ENCODE data around the gene MATR3.
"Not testable (repeated sequence)": the region's sequence is repeated elsewhere in the genome, so short reads cannot be mapped to it uniquely, and the experiment has no call there.

The MATR3 gene

GRCh38 chr5:139267481-139267880, 26.1 kb upstream of the MATR3 start:
- Mint-ChIP-seq H3K4me1 (peaks cover 17% of the 10 kb centered on the region), H3K27ac (no peak overlapping the region), H3K36me3 (peaks cover under 1% of the 10 kb centered on the region), H3K9me3 (no peaks in the 10 kb centered on the region), H3K4me3 (no peak overlapping the region)
- ATAC-seq (no peak), DNase-seq (ENCODE audit: low spot score in 2 of 2) (no peak)

DNA sequence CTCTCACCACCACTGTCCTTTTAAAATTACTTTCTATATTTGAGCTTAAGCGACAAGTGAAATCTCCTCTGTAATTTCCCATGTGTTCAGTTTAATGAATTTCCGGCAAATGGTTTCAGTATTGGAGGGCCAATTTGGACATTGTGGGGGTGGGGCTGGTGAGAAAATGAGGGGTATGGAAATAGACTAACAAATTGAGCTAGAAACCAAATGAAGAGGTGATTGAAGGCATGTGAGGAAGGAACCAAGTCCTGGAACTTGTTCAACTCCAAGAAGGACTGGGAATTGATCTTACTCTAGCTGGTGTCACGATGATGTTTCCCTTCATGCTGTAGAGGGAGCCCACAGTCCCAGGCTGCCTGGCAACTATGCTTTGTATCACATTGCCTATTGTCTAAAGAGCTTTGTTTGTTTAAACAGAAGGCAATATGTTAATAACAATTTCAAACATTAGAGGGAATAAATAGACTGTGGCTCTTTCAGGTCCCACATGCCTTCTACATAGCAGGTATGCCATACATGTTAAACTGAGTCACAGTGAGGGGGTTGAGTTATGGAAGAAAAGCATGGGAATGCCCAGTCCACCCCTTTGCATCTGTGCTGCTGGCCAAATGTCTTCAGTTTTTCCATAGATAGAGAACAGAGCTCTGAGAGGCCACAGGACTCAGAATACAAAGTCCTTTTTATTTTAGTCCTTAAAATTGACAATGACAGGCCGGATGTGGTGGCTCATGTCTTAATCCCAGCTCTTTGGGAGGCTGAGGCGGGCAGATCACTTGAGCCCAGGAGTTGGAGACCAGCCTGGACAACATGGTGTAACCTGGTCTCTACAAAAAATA, 25.0 kb upstream of the MATR3 start:
- no peak for ATAC-seq
- no peaks in the 10 kb centered on the region for H3K9me3 Mint-ChIP-seq
- H3K36me3 Mint-ChIP-seq, result peaks cover 8% of the 10 kb centered on the region
- no peak overlapping the region for H3K27ac Mint-ChIP-seq
- H3K4me1 Mint-ChIP-seq, result peaks cover 28% of the 10 kb centered on the region
- DNase-seq (ENCODE audit: low spot score in 2 of 2), result no peak
- no peak overlapping the region for H3K4me3 Mint-ChIP-seq

GRCh38 chr5:139270718-139271117, 22.8 kb upstream of the MATR3 start:
- DNase-seq (ENCODE audit: low spot score in 2 of 2); H3K27ac Mint-ChIP-seq; H3K9me3 Mint-ChIP-seq; H3K4me3 Mint-ChIP-seq; ATAC-seq: not testable (repeated sequence)
- Mint-ChIP-seq H3K4me1 (peaks cover 36% of the 10 kb centered on the region), H3K36me3 (peaks cover 30% of the 10 kb centered on the region)

DNA sequence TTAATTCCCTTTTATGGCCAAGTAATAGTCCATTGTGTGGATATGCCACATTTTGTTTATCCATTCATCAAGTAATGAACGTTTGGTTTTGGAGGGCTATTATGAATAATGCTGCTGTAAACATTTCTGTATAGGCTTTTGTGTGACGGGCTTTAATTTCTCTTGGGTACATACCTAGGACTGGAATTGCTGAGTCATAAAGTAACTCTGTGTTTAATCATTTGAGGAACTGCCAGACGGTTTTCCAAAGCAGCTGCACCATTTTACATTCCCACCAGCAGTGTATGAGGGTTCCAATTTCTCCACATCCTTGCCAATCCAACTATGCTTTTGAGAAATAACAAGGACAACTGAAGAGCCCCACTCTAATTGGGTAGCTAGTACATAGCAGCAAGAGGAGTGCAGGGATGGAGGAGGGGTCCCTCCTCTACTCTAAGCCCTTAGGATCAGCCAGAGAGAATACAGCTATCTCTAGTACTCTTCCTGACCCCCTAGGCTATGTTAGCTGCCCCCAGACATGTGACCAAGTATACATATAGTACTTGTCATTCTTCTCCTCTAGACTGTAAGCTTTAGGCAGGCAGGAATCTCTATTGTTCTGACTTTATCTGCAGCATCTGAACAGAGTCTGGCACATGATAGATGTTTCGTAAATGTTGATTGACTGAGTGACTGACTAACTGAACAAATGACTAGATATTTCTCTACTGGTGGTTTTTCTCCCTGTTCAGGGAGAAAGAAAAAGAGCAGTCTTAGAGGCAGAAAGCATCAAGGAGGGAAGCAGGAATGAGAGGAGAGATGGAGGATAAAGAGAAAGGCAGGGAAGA, 22.1 kb upstream of the MATR3 start:
- ATAC-seq, result no peak
- DNase-seq (ENCODE audit: low spot score in 2 of 2), result no peak
- no peaks in the 10 kb centered on the region for H3K9me3 Mint-ChIP-seq
- H3K4me1 Mint-ChIP-seq, result peaks cover 43% of the 10 kb centered on the region
- H3K36me3 Mint-ChIP-seq, result peaks cover 37% of the 10 kb centered on the region
- H3K27ac Mint-ChIP-seq, result no peak overlapping the region
- no peak overlapping the region for H3K4me3 Mint-ChIP-seq

DNA sequence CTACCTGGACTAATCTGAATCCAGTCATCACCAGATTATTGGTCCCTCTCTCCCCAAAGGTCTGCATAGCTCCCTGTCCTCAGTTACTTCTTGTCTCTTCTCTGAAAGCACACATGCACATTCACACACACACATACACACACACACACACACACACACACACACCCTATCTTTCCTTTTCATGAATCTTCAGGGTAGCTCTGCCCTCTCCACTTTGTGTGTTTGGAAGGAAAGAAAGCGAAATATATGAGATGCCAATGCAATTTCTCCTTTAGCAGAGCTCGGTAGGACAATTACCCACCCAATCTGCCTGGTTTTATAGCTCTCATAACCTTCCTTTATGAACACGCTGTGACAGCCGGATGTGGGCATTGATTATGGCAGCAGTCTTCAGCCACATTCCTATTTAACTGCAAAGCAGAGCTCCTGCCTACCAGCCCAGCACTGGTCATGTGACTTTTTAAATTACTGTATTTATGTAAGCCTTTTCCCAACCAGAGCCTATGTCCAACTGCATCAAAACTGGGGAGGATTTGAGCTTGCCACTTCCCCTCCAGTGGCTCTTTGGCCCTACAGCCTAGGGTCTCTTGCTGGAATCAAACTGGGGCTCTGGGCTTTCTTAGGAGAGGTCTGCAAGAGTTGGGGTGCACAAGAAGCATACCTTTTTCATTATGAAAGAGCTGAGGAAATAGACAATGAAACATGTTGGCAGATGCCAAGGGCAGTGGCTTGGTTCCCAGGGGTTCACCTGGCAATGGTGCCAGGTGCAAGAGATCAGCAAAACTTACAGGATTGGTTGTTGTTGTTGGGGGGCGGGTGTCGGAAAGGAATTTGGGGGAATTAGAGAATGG, 20.8 kb upstream of the MATR3 start:
- DNase-seq (ENCODE audit: low spot score in 2 of 2) (no peak), ATAC-seq (no peak)
- peak overlapping the region; percentile 92 for H3K27ac Mint-ChIP-seq
- H3K4me1 Mint-ChIP-seq, result peaks cover 50% of the 10 kb centered on the region
- H3K4me3 Mint-ChIP-seq, result peak overlapping the region; percentile 87
- H3K9me3 Mint-ChIP-seq, result no peaks in the 10 kb centered on the region
- H3K36me3 Mint-ChIP-seq, result peaks cover 49% of the 10 kb centered on the region

DNA sequence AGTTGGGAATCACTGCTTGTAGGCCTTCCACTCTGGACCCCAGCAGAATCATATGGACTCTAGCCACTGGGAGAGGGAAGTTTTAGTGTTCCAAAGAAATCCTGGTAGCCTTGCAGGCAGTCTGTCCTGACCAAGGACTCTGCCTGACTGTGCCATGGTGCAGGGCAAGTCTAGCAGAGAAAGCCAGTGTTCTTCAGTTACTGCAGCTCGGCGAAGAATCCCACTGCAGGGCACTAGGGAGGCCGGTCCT, 20.3 kb upstream of the MATR3 start:
- Mint-ChIP-seq H3K4me3 (peak overlapping the region; percentile 87), H3K27ac (peak overlapping the region; percentile 92), H3K9me3 (no peaks in the 10 kb centered on the region), H3K36me3 (peaks cover 55% of the 10 kb centered on the region), H3K4me1 (peaks cover 45% of the 10 kb centered on the region)
- peak; percentile 52 for ATAC-seq
- DNase-seq (ENCODE audit: low spot score in 2 of 2), result no peak

GRCh38 chr5:139273572-139274289, 19.8 kb upstream of the MATR3 start:
- Mint-ChIP-seq H3K36me3 (peaks cover 60% of the 10 kb centered on the region), H3K4me3 (peak overlapping the region; percentile 87), H3K27ac (peak overlapping the region; percentile 92), H3K9me3 (no peaks in the 10 kb centered on the region), H3K4me1 (peaks cover 41% of the 10 kb centered on the region)
- ATAC-seq (peak; percentile 92), DNase-seq (ENCODE audit: low spot score in 2 of 2) (peak; percentile 89 to 96)

GRCh38 chr5:139275536-139275935, 18.0 kb upstream of the MATR3 start:
- DNase-seq (ENCODE audit: low spot score in 2 of 2) (no peak), ATAC-seq (no peak)
- peak overlapping the region; percentile 87 for H3K4me3 Mint-ChIP-seq
- peak overlapping the region; percentile 91 for H3K27ac Mint-ChIP-seq
- H3K4me1 Mint-ChIP-seq, result peaks cover 45% of the 10 kb centered on the region
- H3K36me3 Mint-ChIP-seq, result peaks cover 78% of the 10 kb centered on the region
- no peaks in the 10 kb centered on the region for H3K9me3 Mint-ChIP-seq

DNA sequence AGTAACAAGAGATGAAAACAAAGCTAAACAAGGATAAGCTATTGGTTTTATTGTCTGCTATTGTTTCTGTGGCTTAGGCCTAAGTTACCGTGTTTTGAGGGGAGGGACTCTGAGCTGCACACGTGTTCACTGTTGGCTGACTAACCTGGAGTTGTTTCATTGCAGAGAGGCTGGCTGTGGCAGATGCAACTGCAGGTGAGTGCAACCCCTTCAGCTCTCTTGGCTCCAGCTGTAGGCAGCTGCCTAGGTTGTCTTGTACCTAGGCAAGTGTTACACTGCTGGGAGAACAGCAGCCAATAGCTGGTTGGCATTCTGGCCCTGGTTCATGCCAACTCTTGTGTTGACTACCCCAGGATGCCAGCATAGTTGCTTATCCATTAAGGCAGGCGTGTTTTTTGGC, 17.6 kb upstream of the MATR3 start:
- no peak for DNase-seq (ENCODE audit: low spot score in 2 of 2)
- Mint-ChIP-seq H3K9me3 (no peaks in the 10 kb centered on the region), H3K36me3 (peaks cover 82% of the 10 kb centered on the region), H3K4me3 (peak overlapping the region; percentile 87), H3K4me1 (peaks cover 47% of the 10 kb centered on the region), H3K27ac (peak overlapping the region; percentile 91)
- no peak for ATAC-seq

DNA sequence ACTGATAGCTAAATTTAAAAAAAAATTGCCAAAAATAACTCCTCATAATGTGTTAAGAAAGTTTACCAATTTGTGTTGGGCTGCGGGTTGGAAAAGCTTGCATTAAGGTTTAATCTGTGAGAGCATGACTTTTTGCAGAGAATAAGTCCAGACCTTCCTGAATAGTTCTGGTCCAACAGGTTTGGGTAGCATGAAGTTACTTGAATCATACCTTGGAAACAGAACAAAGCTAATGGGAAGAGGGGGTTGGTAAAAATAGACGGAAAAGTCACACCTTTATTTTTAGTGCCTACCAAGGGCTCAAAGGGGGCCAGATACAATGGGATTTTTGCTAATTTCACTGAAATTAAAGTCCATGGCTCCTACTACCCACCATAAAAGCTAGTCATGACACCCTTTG, 17.1 kb upstream of the MATR3 start:
- ATAC-seq, result no peak
- Mint-ChIP-seq H3K9me3 (no peaks in the 10 kb centered on the region), H3K27ac (peak overlapping the region; percentile 91), H3K4me1 (peaks cover 46% of the 10 kb centered on the region), H3K36me3 (peaks cover 87% of the 10 kb centered on the region), H3K4me3 (peak overlapping the region; percentile 87)
- DNase-seq (ENCODE audit: low spot score in 2 of 2), result no peak

GRCh38 chr5:139277171-139277570, 16.4 kb upstream of the MATR3 start:
- Mint-ChIP-seq H3K4me1 (peaks cover 42% of the 10 kb centered on the region), H3K9me3 (no peaks in the 10 kb centered on the region), H3K27ac (peak overlapping the region; percentile 91), H3K4me3 (peak overlapping the region; percentile 87), H3K36me3 (peaks cover 94% of the 10 kb centered on the region)
- DNase-seq (ENCODE audit: low spot score in 2 of 2) (no peak), ATAC-seq (no peak)

DNA sequence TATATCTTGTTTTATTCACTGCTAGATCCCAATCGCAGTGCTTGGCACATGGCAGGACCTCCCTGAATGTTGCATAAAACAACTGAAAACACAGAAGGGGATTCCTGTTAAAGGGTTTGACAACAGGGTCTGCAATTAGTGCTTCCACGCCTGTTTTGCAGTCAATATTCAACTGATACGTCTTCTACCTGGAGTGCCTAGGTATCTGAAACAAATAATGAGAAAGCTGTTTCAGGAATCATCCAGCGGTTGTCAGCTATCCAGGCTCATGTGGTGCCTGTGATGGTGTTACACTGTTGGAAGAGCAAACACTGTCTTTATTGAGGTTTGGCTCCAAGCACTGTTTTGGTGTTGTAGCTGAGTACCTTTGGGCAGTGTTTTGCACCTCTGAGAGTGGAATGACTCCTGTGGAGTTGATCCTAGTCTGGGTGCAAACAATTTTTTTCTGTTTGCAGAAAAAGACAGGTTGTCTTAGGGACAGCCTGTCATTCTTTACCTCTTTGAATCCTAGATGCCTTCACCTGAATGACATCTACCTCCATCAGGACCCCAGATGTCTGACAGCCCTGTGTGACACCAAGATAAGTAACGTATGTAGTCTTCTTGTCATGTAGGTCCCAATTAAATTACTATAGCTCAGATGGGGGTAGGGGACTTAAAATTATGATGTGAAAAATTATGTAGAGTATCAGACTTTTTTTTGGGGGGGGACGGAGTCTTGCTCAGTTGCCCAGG, 14.8 kb upstream of the MATR3 start:
- Mint-ChIP-seq H3K4me1 (peaks cover 31% of the 10 kb centered on the region), H3K27ac (peak overlapping the region; percentile 91), H3K36me3 (peaks cover 100% of the 10 kb centered on the region), H3K4me3 (peak overlapping the region; percentile 87), H3K9me3 (no peaks in the 10 kb centered on the region)
- ATAC-seq (no peak), DNase-seq (ENCODE audit: low spot score in 2 of 2) (no peak)

- DNase-seq (ENCODE audit: low spot score in 2 of 2), result no peak
- H3K4me1 Mint-ChIP-seq, result peaks cover 16% of the 10 kb centered on the region
- ATAC-seq, result no peak
- peaks cover 100% of the 10 kb centered on the region for H3K36me3 Mint-ChIP-seq
- H3K9me3 Mint-ChIP-seq, result no peaks in the 10 kb centered on the region
- no peak overlapping the region for H3K4me3 Mint-ChIP-seq
- H3K27ac Mint-ChIP-seq, result no peak overlapping the region
Measured at GRCh38 chr5:139282197-139282557, 11.4 kb upstream of the MATR3 start.
